Mucosa of stomach (tissue), 1 donor: ENCODE data around the gene ATP9B.

Source experiments
- H3K27me3 ChIP-seq: one replicate; pipeline ENCODE4 v1.7.0; 2013; ENCODE audit warnings: mild to moderate bottlenecking, low read length; ENCODE audit not compliant: control insufficient read depth, insufficient read depth
- H3K36me3 ChIP-seq: one replicate; pipeline ENCODE4 v1.7.0; 2013; ENCODE audit warnings: low read length; ENCODE audit not compliant: control insufficient read depth, insufficient read depth
- H3K4me1 ChIP-seq: one replicate; pipeline ENCODE4 v1.7.0; 2013; ENCODE audit warnings: mild to moderate bottlenecking, low read length; ENCODE audit not compliant: control insufficient read depth, insufficient read depth
- H3K4me3 ChIP-seq: one replicate; pipeline ENCODE4 v1.7.0; 2013; ENCODE audit warnings: low read length
- H3K9ac ChIP-seq: one replicate; pipeline ENCODE4 v1.7.0; 2013; ENCODE audit warnings: mild to moderate bottlenecking, low read length, moderate library complexity
- H3K9me3 ChIP-seq: one replicate; pipeline ENCODE4 v1.7.0; 2013; ENCODE audit warnings: mild to moderate bottlenecking, low read length, moderate library complexity; ENCODE audit not compliant: control insufficient read depth
- donor health status: Pancreatic carcinoma.

The ATP9B gene

DNA sequence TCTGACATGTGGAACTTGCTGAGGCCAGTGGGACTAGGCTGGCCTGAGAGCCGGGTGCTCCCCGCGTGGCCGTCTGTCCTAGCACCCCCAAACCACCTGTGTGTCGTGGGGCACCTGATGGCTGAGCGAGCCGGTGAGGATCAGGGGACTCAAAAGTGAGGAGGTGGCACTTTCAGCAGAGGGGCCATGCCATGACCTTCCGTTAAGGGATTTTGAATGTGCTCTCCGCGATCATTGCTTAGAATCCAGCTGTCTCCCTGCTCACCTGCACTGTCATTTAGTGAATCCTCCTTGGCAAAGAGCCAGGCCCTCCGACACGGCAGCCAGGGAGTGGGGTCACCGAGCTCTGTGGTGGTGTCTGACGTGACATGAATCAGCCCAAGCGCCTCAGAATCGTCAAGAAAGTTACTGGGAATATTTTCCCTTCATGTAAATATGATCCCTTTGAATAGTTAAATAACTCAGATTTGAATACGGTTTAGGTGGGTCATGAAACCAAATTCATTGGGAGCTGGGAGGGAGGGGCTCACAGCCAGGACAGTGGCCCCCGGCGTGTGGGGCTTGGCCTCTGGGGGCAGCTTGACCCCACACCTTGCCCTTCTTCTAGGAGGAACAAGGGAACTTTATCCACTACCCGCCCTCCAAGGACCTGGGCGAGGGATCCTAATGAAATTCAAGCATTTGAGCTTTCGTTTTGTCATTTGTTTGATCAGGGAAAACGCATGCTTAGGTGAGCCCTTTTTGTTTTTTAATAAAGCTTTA, 336.0 kb downstream of the ATP9B start:
- Histone ChIP-seq H3K4me1 (peaks cover 7% of the 10 kb centered on the region), H3K36me3 (no peaks in the 10 kb centered on the region), H3K4me3 (no peak overlapping the region), H3K27me3 (no peaks in the 10 kb centered on the region), H3K9me3 (no peaks in the 10 kb centered on the region), H3K9ac (no peak overlapping the region)

DNA sequence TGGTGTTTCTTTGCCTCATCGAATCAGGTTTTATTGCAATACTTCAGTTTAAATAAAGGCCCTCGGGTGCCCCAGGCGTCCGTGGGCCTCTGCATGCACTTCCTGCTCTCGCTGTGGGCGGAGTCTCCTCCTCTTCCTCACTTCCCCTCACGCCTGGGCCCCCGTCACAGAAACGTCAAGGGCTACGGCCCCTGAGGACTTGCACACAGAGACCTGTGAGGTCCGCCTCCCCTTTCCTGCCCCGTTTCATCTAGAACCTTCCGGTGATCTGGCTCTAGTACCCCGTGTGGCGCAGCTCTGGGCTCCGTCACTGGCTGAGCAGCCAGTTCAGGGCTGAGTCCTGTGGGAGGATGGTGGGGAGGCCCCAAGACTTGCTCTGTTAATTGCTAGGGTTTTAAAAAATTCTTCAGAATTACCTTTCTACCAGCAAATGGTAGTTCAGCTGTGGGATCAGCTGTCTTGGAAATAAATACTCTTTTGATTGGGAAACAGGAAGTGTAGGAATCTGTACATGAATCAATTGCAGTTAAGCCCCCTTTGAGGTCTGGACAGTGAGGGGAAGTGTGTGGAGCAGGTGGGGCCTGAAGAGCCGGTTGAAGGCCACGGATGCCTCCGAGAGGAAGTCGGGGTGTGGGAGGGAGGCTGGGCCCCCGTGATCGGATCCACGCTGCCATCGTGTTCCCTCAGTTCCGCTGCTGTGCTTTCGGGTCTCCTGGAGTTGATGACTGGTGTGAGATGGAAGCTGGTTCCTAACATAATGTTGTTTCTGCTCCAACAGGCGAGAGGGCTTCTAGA, 336.8 kb downstream of the ATP9B start:
- H3K36me3 ChIP-seq = no peaks in the 10 kb centered on the region
- no peak overlapping the region for H3K4me3 ChIP-seq
- H3K27me3 ChIP-seq = no peaks in the 10 kb centered on the region
- no peak overlapping the region for H3K9ac ChIP-seq
- peaks cover 7% of the 10 kb centered on the region for H3K4me1 ChIP-seq
- no peaks in the 10 kb centered on the region for H3K9me3 ChIP-seq

DNA sequence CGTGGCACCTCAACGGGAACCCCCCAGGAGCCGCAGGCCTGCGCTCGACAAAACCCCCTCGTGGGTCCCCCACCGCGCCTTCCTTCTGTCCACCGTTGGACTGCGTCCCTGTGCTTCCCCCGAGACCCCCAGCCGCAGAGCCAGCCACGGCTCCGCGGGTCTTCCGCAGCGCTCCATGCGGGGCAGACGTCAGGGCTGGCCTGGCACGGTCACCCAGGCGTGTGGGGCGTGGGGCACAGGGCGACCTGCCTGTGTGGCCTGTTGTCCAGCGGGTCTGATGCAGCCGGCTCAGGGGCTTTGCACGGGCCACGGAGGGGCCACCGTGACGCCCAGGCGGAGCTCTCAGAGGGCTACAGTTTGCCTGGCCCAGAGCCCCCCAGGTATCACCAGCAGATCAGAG, 337.5 kb downstream of the ATP9B start:
- H3K4me1 ChIP-seq = peaks cover 7% of the 10 kb centered on the region
- H3K36me3 ChIP-seq = no peaks in the 10 kb centered on the region
- no peaks in the 10 kb centered on the region for H3K27me3 ChIP-seq
- H3K4me3 ChIP-seq = no peak overlapping the region
- no peaks in the 10 kb centered on the region for H3K9me3 ChIP-seq
- H3K9ac ChIP-seq = no peak overlapping the region

DNA sequence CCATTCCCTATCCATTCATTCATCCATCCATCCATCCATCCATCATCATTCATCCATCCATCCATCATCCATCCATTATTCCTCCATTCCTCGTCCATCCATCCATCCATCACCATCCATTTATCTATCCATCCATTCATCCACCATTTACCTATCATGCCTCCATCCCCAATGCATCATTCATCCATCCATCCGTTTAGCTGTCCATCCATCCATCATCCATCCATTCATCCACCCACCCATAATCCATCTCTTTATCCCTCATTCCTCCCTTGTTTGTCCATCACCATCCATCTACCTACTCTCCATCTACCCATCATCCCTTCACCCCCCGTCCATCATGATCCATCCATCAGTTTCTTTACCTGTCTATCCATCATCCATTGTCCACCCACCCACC, 340.1 kb downstream of the ATP9B start:
- no peaks in the 10 kb centered on the region for H3K9me3 ChIP-seq
- no peaks in the 10 kb centered on the region for H3K36me3 ChIP-seq
- H3K4me3 ChIP-seq = no peak overlapping the region
- H3K9ac ChIP-seq = no peak overlapping the region
- no peaks in the 10 kb centered on the region for H3K27me3 ChIP-seq
- H3K4me1 ChIP-seq = no peaks in the 10 kb centered on the region

DNA sequence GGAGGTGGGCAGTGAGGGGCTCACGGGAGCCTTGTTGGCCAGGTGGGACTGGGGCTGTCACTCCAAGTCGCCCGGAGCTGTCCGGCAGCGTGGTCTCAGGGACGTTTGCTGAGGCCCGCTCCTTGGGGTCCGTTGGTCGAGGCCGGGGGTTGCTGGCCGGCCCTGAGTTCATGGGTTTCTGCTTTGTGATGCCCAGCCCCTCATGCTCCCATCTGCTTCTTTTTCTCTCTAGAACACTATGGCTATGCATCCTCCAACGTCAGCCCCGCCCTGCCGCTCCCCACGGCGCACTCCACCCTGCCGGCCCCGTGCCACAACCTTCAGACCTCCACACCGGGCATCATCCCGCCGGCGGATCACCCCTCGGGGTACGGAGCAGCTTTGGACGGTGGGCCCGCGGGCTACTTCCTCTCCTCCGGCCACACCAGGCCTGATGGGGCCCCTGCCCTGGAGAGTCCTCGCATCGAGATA, 341.0 kb downstream of the ATP9B start:
- H3K9ac ChIP-seq = no peak overlapping the region
- no peaks in the 10 kb centered on the region for H3K9me3 ChIP-seq
- no peaks in the 10 kb centered on the region for H3K27me3 ChIP-seq
- H3K4me1 ChIP-seq = no peaks in the 10 kb centered on the region
- H3K36me3 ChIP-seq = no peaks in the 10 kb centered on the region
- no peak overlapping the region for H3K4me3 ChIP-seq

DNA sequence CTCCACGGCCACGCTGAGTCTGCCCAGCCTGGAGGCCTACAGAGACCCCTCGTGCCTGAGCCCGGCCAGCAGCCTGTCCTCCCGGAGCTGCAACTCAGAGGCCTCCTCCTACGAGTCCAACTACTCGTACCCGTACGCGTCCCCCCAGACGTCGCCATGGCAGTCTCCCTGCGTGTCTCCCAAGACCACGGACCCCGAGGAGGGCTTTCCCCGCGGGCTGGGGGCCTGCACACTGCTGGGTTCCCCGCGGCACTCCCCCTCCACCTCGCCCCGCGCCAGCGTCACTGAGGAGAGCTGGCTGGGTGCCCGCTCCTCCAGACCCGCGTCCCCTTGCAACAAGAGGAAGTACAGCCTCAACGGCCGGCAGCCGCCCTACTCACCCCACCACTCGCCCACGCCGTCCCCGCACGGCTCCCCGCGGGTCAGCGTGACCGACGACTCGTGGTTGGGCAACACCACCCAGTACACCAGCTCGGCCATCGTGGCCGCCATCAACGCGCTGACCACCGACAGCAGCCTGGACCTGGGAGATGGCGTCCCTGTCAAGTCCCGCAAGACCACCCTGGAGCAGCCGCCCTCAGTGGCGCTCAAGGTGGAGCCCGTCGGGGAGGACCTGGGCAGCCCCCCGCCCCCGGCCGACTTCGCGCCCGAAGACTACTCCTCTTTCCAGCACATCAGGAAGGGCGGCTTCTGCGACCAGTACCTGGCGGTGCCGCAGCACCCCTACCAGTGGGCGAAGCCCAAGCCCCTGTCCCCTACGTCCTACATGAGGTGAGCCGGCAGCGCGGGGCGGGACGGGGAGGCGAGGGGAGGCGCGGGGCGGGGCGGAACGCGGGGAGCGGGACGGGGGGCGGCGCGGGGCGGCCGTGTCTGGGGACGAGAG, 341.8 kb downstream of the ATP9B start:
- no peak overlapping the region for H3K9ac ChIP-seq
- no peaks in the 10 kb centered on the region for H3K4me1 ChIP-seq
- no peak overlapping the region for H3K4me3 ChIP-seq
- no peaks in the 10 kb centered on the region for H3K9me3 ChIP-seq
- no peaks in the 10 kb centered on the region for H3K36me3 ChIP-seq
- no peaks in the 10 kb centered on the region for H3K27me3 ChIP-seq

DNA sequence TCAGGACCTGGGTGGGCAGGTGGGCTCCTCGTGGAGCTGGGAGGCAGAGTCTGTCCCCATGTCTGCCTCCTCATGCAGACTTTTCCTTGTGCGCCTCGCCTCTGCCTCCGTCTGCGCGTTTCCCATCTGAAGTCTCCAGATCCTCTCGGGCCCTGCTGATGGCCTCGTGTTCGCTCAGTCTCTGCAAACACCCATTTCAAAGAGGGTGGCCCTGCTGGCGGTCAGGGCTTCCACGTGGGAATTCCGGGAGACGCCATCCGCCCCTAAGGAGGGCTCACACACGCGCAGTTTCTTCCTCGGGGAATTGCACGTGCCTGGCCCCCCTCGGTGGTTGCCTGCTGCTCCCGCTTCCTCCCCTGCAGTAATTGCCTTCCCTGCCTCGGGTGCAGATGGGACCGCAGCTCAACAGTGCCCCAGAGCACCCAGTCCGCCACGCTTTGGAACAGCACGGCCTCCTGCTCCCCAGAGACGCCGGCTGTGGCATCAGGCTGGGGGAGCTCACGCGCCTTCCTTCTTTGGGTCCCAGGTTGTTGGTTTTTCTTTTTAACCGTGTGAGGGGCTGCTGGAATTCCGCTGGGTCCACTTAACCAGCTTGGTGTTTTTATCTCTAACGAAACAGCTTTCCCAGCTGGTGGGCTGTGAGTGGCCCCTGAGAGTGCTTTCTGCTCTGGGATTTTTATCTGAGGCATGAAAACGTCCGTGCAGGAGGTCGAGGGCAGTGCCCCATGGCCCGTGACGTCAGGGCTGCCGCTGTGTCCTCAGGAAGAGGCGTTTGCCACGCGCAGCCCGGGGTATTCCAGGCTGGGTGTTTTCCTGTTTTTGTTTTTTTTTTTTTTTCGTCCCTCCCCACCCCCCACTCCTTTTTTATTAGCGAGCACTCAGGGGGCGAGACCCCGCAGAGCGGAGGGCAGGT, 342.7 kb downstream of the ATP9B start:
- no peaks in the 10 kb centered on the region for H3K4me1 ChIP-seq
- H3K9ac ChIP-seq = no peak overlapping the region
- H3K9me3 ChIP-seq = no peaks in the 10 kb centered on the region
- no peaks in the 10 kb centered on the region for H3K27me3 ChIP-seq
- H3K36me3 ChIP-seq = no peaks in the 10 kb centered on the region
- no peak overlapping the region for H3K4me3 ChIP-seq

DNA sequence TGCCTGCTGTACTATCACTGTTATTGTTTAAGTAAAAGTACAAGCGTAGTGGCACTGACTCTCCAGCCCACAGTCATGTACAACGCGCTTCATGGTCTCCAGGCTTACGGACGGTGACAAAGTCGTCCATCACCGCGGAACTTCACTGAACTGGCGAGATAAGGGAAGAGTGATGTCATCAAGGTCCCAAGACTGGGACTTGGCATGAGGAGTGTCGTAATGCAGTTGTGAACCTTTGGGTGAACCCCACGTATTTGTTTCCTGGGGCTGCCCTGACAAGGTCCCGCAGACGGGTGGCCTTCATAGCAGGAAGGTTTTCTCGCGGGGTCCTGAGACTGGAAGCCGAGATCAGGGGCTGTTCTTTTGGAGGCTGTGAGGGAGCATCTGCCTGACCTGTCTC, 343.8 kb downstream of the ATP9B start:
- H3K36me3 ChIP-seq = no peaks in the 10 kb centered on the region

DNA sequence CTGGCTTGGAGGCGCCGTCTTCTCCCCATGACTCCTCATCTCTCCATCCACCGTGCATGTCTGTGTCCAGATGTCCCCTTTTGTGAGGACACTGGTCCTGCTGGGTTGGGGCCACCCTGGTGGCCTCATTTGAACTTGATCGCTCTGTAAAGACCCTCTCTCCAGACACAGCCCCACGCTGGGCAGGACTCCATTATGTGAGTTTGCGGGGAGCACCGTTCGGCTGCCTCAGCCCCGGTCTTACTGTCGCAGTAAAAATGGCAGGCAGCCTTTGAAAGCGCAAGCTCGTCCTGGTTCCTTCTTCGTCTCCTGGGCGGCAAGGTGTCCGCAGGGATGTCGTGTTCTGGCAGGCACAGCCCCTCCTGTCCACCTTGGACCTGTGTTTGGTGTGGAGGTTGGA, 344.2 kb downstream of the ATP9B start:
- H3K4me1 ChIP-seq = no peaks in the 10 kb centered on the region
- H3K9me3 ChIP-seq = no peaks in the 10 kb centered on the region
- no peak overlapping the region for H3K4me3 ChIP-seq
- H3K36me3 ChIP-seq = no peaks in the 10 kb centered on the region
- H3K9ac ChIP-seq = no peak overlapping the region
- no peaks in the 10 kb centered on the region for H3K27me3 ChIP-seq

More for the DNA sequence above, 343.8 kb downstream of the ATP9B start:
- H3K4me1 ChIP-seq = no peaks in the 10 kb centered on the region
- H3K9ac ChIP-seq = no peak overlapping the region
- no peaks in the 10 kb centered on the region for H3K9me3 ChIP-seq
- H3K27me3 ChIP-seq = no peaks in the 10 kb centered on the region
- H3K4me3 ChIP-seq = no peak overlapping the region

DNA sequence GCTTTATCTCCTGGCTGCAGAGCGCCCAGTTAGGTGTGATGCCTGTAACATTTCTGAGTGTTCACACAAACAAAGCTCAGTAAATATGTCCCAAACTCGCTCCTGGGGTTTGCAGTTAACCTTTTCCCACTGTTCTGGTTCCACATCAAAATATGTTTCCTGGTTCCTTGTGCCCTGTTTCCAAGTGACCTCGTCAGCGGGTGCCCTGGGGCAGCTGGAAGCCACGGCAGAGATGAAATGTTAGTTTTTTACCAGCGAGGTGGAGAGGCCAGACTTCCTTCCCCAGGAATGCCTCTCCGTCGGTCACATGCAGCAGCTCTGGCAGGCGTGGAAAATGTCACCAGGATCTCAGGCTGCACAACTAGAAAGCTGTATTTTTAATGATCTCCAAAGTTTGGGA, 344.7 kb downstream of the ATP9B start:
- Histone ChIP-seq H3K27me3 (no peaks in the 10 kb centered on the region), H3K36me3 (no peaks in the 10 kb centered on the region), H3K9ac (no peak overlapping the region), H3K4me1 (no peaks in the 10 kb centered on the region), H3K9me3 (no peaks in the 10 kb centered on the region), H3K4me3 (no peak overlapping the region)

DNA sequence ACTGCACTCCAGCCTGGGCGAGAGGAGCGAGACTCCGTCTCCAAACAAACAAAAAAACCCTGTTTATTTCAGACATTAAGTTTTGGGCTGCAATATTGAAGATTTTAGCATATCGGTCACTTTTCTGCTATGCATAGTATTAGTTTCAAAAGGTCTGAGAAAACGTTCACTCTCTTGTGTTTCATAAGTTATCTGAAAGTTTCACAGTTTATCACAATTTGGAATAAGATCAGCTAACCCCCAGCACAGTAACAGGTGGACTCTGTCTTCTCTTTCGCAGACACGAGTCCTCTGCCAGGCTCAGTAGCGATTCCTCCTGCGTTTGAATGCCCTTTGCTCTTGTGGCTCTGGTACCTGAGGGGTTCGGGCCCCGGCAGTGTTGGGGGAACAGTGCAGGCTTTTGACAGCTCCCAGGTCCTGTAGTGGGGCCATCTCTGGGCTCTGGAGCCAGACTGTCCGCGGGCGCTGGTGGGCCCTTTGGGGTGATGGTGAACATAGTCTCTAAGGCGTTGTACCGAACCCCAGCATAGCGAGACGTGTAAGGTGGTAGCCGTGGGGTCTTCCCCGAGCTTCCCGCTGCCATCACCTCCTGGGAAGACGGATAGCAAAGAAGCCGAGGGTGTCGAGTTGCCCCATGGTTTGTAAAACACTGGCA, 347.0 kb downstream of the ATP9B start:
- Histone ChIP-seq H3K36me3 (no peaks in the 10 kb centered on the region), H3K27me3 (no peaks in the 10 kb centered on the region), H3K9ac (no peak overlapping the region), H3K4me1 (no peaks in the 10 kb centered on the region), H3K9me3 (no peaks in the 10 kb centered on the region), H3K4me3 (no peak overlapping the region)
